H4 (cell line): ENCODE results near the gene ATL3. TPM values are rescaled to one million over a fixed set of nuclear protein-coding genes. Genes with fewer than 3 reads are reported as not detected.
"Not testable (repeated sequence)": the region's sequence is repeated elsewhere in the genome, so short reads cannot be mapped to it uniquely, and the experiment has no call there.

Experiments
- DNase-seq: peaks from one replicate; pipeline ENCODE4 v3.0.0-alpha.2; 2015; ENCODE audit warnings: low spot score
- total RNA-seq: library from RNA; depleted of rRNA; stranded (reverse); fragments of >200 nt; shearing (Covaris generic); gene quantifications from 2 replicates; pipeline ENCODE4 v1.2.3, GENCODE V29; 2014; rRNA removed

The ATL3 gene, protein sequence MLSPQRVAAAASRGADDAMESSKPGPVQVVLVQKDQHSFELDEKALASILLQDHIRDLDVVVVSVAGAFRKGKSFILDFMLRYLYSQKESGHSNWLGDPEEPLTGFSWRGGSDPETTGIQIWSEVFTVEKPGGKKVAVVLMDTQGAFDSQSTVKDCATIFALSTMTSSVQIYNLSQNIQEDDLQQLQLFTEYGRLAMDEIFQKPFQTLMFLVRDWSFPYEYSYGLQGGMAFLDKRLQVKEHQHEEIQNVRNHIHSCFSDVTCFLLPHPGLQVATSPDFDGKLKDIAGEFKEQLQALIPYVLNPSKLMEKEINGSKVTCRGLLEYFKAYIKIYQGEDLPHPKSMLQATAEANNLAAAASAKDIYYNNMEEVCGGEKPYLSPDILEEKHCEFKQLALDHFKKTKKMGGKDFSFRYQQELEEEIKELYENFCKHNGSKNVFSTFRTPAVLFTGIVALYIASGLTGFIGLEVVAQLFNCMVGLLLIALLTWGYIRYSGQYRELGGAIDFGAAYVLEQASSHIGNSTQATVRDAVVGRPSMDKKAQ
- 48.5 and 58.5 TPM in 2 replicates for total RNA-seq

DNA sequence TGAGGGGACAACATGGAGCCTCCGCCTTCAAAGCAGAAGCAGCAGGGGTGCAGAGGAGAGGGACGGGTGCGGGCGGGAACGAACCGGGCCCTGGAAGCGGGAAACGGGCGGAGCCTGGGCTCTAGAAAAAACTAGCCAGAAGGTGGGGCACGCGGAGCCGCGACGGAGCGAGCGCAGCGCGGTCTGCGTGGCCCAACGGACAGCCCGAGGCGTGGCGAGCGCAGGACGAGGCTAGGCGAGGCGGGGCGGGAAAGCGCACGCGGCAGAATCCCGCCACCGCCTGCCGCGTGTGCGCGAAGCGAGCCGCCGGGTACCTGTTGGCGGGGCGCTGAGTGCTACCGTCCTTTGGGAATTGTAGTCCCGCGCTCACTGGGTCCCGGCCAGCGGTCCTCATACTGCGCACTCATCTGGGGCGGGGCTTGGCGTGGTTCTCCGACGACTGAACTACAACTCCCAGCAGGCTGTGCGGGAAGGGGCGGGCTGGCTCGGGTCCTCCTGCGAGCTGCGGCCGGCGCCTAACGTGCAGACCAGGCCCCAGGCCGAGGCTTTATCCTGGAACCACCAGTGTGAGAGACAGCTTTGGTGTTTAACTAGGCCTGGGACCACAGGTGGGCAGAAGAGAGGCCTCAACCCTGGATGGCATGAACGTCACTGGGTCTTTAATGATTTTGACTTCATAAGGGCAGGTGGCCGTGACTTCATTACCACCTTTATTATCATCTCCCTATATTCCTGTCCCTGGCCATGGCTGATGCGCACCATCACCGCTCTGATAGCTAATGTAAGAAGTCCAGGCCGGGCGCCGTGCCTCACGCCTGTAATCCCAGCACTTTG is at the start of gene ATL3:
TSS of gene ATL3 (minus strand) at position 55 of the 834 bp plus-strand sequence. CDS start at position 14, 41 bp downstream.
- DNase-seq: peak; percentile 93

DNA sequence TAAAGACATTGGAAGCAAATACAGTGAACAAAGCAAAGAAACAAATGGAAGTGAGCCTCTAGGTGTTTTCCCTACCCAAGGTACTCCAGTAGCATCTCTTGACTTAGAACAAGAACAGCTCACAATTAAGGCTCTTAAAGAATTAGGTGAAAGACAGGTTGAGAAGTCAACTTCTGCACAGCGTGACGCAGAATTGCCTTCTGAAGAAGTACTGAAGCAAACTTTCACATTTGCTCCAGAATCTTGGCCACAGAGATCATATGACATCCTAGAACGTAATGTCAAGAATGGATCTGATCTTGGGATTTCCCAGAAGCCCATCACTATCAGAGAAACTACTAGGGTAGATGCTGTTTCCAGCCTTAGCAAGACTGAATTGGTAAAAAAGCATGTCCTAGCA is 49.4 kb upstream of the ATL3 start:
- DNase-seq: no peak

DNA sequence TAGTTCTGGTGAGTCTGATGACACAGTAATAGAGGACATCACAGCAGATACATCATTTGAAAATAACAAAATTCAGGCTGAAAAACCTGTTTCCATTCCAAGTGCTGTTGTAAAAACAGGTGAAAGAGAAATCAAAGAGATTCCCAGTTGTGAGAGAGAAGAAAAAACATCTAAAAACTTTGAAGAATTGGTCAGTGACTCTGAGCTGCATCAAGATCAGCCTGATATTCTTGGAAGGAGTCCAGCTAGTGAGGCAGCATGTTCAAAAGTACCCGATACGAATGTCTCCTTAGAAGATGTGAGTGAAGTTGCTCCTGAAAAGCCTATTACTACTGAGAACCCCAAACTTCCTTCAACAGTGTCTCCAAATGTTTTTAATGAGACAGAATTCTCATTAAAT is 48.8 kb upstream of the ATL3 start:
- no peak for DNase-seq

DNA sequence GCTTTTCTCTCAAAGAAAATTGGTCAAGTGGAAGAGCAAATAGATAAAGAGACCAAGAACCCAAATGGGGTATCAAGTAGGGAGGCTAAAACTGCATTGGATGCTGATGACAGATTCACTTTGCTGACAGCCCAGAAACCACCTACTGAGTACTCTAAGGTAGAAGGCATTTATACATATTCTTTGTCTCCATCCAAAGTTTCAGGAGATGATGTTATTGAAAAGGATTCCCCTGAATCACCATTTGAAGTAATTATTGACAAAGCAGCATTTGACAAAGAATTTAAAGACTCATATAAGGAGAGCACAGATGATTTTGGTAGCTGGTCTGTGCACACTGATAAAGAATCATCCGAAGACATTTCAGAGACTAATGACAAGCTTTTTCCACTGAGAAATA is 47.8 kb upstream of the ATL3 start:
- DNase-seq: no peak

DNA sequence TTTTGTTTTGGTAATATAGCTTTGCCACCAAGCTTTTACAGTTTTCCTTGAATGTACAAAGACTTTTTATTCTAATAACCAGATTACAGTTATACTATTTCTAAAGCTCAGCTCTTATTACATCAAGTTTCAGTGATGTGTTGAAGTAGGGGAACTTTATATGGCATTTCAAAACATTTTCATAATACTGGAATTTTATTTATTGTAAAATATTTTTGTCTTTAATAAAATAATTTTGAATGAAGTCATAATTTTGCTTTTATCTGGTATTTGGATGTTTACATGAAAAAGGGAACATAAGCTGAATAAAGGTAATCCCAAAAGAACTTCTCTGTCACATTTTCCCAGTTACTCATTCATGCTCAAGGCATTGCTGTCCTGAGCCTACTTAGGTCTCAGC is 44.9 kb upstream of the ATL3 start:
- no peak for DNase-seq

DNA sequence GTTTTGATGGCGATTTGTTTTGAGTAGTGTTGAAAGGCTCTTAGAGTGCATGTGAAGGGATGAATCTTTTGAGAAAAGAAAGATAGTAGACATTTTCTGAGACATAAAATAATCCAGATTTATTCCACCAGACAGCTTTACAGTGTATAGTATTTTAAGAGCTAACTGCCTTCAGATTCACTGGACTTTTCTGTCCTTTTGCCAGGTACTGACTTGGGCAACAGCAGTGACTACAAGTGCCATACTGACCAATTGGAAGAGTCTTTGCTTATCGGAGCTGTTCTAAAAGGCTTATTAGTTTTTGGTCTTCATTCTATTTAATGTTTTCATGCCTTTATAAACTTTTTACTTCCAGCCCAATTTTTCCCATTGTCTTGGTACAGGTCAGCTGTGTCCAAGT is 42.6 kb upstream of the ATL3 start:
- no peak for DNase-seq

DNA sequence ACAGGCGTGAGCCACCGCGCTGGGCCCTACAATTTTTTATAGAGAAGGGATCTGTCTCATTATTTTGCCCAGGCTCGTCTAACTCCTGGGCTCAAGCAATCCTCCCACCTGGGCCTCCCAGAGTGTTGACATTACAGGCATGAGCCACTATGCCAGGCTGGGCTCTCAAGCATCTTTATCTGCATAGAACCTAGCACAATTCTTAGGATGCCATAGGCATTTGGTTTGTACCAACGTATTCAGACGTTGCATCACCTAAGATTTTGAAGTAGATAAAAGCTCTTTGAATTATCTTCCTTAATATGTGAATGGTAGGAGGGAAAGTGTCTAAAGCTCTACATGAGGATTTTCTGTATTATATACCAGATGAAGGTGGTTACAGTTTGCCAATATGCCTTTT is 40.7 kb upstream of the ATL3 start:
- DNase-seq: no peak

DNA sequence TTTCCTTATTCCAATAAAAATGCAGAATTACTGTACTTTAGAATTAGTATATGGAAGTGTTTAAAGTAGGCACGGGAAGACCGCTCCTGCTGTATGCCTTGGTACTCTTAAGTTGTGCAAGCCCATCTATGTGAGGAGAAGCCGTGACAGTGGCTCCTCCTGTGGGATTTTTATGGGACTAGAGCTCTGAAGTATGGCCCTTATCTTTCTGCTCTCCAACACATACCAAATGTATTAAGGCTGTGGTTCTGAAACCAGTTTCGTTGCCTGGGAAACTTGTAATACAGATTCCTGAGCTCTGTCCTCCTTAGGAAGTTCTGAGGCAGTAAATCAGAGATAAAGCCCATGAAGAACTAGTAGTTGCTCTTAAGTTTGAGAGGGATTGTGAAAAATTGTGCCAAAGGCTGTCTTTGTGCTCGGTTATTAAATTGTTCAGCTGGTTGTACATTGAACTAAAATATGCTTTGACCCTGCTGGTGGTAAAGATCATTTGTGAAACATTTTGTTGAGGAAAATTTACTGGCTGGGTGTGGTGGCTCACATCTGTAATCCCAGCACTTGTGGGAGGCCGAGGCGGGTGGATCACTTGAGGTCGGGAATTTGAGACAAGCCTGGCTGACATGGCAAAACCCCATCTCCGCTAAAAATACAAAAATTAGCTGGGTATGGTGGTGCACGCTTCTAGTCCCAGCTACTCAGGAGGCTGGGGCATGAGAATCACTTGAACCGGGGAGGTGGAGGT is 39.5 kb upstream of the ATL3 start:
- DNase-seq: peak; percentile 33

DNA sequence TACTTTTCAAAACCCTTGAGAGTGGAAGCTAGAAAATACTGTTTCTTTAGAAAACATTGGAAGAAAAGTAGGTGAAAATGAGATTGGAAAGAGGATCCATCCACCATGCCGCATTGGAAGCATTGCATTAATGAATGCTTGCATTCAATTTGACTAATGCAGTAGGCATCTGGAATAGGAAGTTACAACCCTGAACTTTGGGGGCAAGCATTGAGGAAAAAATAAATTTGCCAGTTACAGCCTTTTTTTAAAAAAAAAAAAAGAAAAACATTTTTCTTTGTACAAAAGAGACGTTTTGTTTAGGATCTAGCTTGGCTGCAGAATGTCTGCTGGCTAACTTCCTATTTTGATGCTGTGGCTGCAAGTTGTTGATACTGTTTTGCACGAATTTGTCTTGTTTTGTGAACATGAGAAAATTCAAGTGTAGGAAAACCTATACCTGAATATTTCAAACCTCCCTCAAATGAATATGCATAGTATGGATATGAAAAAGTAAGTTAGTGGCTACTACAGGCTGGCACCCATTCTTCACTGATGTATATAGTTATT is 38.2 kb upstream of the ATL3 start:
- DNase-seq: no peak

DNA sequence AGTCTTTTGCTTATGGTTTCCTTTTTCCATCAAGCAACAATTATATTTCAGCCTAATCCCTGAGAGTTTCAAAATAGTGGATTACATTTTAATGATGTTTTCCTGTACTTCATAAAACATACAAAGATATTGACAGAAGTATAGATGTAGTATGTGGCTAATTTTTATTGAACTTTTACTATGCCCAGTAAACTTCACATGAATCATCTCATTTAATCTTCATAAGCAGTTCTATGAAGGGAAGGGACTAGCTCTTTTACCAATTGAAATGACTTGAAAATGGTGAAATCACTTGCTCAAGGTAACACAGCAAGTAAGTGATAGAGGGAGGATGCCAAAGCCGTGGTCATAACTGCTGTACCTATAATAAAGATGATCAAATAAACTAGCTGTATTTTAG is 37.6 kb upstream of the ATL3 start:
- DNase-seq: no peak

DNA sequence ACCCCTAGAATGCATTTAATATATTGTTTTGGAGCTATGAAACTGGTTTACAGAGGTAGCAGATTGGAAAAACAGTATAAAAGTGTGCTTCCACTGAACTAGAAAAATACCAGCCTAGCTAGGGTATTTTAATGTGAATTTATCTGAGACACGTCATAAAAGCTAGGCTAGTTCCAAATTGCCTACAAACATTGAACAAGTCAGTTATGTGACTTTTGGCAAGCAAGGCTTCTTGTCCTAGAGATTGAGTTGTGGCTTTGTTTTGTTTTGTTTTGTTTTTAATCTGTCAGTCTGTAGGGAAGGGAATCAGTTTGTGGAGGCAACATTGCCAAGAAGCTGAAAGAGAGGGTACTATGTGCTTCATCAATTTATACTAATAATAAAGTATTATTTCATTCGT is 34.4 kb upstream of the ATL3 start:
- DNase-seq: no peak

DNA sequence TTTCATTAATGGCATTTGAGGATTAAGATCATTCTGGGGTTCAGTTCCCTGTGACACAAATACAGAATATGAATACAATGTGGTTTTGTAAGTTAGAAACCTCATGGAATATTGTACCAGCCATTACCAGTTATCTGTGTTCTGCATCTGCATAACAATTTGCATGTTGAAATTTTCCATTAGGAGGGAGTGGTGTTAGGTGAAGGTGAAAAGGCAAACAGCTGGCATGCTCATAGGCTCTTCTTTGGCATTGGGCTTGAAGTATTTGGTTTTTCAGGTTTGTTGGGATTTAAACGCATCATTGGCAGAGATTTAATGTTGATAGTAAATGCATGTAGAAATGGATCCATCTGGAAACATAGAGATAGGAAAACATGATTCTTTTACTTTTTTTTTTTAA is 28.7 kb upstream of the ATL3 start:
- DNase-seq: no peak

DNA sequence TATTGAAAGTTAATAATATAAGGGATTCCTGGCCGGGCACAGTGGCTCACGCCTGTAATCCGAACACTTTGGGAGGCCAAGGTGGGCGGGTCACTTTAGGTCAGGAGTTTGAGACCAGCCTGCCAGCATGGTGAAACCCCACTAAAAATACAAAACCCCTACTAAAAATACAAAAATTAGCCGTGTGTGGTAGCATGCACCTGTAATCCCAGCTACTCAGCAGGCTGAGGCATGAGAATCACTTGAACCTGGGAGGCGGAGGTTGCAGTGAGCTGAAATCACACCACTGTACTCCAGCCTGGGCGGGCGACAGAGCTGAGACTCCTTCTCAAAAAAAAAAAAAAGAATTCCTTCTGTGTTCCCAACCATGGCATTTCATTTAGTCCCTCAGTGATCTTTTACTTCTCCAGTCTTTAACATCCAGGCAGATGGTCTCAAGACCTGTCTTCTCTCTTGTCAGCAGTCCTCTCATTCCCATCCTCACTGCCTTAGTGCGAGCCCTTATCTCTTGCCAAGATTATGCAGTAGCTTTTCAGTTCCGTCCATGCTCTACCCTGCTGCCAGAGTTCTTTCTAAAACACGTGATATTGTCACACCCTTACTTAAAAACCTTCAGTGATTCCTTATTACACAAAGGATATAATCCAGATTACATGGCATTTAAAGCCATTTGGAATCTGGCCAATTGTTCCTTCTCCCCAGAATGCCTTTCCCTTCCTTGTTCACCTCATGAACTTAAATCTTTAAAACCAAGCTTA is 28.0 kb upstream of the ATL3 start:
- no peak for DNase-seq

DNA sequence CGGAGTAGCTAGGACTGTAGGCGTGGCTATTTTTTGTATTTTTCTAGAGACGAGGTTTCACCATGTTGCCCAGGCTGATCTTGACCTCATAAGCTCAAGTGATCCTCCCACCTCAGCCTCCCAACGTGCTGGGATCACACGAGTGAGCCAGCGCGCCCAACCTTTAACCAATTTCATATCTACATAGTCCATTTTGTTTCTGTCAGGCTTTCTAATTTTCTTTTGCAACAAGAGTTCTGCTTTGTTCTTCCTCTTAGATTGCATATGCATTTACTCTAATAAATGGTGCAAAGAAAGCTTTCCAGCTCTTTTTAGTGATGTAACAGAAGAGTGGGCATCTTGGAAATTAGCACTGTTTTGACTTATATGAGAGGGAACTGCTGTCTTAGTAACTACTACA is 23.4 kb upstream of the ATL3 start:
- DNase-seq: no peak

DNA sequence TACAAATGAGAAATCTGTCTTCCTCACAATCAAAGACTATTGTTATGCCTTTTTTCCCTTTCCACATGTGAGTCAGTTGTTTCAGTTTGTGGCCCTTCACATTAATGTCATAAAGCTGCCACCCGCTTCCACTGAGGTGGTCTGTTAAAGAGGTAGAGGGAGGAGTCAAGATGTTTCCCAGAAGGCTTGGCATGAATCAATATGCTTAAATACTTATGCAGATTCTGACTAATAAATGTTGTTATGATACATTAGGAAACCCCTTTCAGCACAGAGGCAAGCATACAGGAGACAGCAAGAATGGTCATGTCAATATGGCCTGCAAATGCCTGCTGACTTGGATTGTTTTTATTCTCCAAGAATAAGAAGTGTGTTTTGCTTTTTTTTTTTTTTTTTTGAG is 16.7 kb upstream of the ATL3 start:
- DNase-seq: no peak

DNA sequence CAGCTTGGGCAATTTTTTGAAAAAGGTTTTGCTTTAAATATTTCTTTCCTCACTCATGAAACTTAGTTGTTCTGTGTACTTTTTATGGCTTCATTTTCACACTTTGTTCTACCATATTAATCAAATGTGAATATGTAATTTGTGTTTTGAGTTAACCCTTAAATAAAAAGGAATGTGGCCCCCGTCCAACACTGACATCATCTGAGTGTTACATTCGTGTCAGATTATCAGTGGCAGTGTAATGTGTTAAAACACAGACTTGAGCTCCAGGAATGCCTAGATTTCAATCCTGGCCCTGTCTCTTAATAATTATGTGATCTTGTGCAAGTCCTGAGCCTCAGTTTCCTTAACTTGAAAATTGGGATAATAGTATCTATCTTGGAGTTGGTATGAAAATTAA is 15.8 kb upstream of the ATL3 start:
- no peak for DNase-seq

DNA sequence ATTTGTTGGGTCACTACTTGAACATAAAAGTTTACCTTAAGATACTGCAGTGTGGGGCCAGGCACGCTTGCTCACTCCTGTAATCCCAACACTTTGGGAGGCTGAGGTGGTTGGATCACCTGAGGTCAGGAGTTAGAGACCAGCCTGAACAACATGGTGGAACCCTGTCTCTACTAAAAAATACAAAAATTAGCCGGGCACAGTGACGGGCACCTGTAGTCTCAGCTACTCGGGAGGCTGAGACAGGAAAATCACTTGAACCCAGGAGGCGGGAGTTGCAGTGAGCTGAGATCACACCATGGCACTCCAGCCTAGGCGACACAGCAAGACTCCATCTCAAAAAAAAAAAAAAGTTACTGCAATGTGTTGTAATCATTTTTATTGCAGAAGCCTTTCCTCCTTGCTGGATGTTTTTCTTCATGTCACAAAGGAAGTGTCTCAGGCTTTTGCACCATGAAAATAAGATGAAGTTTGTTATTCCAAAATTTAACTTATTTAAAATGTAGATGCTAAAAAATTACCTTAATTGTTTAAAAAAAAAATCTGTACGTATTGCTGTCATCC is 14.1 kb upstream of the ATL3 start:
- DNase-seq: not testable (repeated sequence)

DNA sequence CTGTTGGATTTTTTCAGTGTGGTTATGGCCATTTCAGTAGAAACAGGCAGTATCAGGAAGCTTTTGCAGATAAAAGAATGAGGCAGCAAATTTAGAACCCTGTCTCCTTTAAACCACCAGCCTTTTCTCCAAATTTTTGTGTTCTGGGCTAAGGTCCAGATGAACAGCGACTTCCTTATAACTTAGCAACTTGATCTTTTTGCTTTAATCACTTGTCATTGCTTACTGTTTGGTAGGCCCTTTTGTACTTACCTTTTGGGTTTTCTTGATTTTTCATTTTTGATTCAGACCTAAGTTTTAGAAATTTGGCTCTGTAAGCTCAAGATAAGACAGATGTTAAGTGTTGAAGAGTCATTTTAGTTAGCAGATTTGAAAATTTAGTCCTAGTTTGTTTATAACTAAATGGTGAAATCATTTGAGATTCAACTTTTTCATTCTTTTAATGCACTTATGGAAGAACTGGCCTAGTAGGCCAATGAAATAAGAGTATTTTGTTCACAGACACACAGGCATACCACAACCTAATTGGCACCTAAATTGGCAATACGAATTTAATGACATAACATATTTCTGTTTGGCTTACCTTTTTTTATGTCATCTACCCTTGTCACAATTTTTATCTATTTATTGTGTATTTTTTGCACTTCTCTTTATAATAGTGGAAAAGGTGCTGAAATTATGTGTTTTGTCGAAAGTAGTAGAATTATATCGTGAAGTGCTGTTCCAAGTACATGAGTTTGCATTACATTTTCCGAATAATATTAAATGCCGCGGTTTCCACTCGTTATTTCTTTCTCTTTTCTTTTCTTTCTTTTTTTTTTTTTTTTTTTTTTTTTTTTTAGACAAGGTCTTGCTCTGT is 12.2 kb upstream of the ATL3 start:
- no peak for DNase-seq
